Measurements from ENCODE around the gene MKRN1.
"Not testable (repeated sequence)": the region's sequence is repeated elsewhere in the genome, so short reads cannot be mapped to it uniquely, and the experiment has no call there.

MKRN1 gene

GRCh38 chr7:140484479-140484878 is 5.2 kb upstream of the MKRN1 start:
- no peak for DNase-seq

- no peak for DNase-seq
Observed at GRCh38 chr7:140479739-140480084, 407 bp upstream of the MKRN1 start.

GRCh38 chr7:140478246-140479061 is 851 bp downstream of the MKRN1 start:
- DNase-seq: peak; percentile 25

- DNase-seq: no peak
Observed at GRCh38 chr7:140476698-140477261, 2.5 kb downstream of the MKRN1 start.

GRCh38 chr7:140475747-140476333 is 3.5 kb downstream of the MKRN1 start:
- DNase-seq: peak; percentile 22

GRCh38 chr7:140463111-140463510 is 16.2 kb downstream of the MKRN1 start:
- no peak for DNase-seq

- DNase-seq: no peak
Observed at GRCh38 chr7:140458916-140459315, 20.4 kb downstream of the MKRN1 start.

DNA sequence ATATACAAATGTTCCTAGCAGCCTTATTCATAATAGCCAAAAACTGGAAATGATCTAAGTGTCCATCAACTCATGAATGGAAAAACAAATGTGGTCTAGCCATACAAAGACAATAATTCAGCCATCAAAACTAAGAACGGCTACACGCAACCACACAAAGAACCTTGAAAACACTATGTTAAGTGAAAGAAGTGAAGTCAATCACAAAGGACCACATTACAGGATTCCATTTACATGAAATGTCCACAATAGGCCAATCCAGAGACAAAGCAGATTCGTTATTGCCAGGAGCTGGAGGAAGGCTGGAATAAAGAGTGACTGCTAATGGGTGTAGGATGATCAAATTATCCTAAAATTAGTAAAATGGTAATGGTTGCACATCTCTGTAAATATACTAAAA is 21.1 kb downstream of the MKRN1 start:
- DNase-seq: no peak

DNA sequence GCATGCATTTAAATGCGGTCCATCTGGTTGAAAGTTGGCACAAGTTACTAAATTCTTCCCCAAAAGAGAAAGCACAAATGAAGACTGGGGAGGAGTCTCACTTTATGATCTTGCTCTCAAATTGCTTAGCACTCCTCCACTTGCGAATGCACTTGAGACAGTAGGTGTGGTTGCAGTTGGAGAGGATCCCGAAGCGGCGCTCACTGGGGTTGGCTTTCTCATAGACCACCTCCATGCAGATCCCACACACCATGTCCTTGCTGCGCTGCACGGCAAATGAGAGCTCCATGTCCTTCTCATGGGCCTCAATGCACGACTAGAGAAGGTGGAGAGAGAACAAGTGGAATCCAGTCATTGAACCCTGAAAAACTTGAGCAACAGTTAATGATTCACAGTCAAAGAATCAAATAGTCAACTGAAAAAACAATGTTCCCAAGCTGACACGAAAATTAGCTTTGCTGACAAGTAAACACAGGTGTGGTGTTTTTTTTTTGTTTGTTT is 22.7 kb downstream of the MKRN1 start:
- no peak for DNase-seq

GRCh38 chr7:140455743-140456142 is 23.6 kb downstream of the MKRN1 start:
- DNase-seq: no peak

- no peak for DNase-seq
Observed at GRCh38 chr7:140454657-140455015, 24.7 kb downstream of the MKRN1 start.

- not testable (repeated sequence) for DNase-seq
Observed at GRCh38 chr7:140453785-140454656, 25.3 kb downstream of the MKRN1 start.

GRCh38 chr7:140453273-140453672 is 26.0 kb downstream of the MKRN1 start:
- DNase-seq: no peak

DNA sequence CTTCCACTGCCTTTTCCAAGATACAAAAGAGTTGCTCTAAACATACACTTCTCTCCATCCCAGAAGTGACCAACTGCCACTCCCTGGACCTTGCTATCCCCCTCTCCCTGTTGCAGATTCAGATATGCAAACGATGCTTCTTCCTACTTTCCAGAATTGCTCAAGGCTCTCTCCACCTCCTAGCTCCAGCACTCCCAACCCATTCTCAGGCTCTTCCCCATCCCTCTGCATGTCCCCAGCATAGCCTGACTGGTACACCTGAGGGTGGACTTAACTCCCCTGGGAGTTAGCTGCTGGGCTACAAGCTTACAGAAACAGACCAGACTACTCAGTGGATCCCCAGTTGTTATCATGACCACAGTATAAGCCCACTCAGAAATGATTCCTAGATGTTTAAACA is 27.6 kb downstream of the MKRN1 start:
- DNase-seq: no peak

DNA sequence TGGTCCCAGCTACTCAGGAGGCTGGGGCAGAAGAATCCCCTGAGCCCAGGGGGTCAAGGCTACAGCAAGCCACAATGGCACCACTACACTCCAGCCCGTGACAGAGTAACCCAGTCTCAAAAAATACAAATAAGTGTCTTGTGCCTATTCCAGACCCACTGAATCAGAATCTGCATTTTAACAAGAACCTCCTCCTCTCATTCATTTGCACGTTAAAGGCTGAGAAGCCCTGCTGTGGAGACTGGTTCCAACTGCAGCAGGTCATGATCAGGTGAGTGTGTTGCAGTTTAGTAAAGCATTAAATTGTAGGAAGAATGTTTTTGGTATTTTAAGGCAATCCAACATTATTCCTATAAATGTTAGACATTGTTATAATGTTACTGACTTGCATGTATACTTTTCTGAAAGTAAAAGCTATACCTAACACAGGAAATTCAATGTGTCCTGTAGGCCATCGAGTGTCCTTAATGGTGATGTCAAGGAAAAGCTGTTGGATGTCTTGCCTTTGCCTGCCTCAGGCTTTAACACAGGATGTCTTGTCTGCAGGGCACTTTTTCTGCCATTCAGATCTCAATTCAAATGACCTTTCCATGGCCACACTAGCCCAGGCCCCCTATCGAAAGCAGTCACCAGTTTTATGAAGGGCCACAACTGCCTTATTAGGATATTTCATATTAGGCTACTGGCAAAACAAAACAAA is 30.4 kb downstream of the MKRN1 start:
- DNase-seq: no peak

DNA sequence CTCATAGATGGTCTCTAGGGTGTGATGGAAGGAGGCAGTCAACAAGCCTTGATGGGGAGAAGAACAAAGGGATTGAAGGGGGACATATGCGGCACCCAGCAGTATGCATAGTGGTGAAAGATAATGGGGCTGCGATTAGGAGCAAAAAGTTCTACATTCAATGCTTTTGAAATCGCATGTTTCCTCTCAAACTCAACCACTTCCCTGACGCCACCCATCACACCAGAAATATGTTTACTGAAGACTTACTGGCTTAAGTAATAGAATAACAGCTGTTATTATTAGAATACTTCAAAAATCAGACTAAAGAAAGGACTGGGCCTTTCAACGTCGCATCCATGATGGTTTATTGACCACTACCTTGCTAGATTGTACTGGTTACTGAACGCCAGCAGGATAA is 31.5 kb downstream of the MKRN1 start:
- no peak for DNase-seq

DNA sequence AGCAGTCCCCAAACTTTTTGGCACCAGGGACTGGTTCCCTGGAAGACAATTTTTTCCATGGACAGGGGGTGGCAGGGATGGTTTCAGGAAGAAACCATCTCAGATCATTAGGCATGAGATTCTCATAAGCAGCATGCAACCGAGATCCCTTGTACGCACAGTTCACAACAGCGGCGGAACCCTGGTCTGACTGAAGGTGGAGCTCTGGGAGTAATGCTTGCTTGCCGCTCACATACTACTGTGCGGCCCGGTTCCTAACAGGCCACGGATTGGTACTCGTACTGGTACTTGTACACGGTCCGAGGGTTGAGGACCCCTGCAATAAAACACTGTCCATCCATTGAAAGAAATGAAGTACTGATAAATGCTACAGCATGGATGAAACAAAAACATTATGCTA is 32.8 kb downstream of the MKRN1 start:
- DNase-seq: no peak

DNA sequence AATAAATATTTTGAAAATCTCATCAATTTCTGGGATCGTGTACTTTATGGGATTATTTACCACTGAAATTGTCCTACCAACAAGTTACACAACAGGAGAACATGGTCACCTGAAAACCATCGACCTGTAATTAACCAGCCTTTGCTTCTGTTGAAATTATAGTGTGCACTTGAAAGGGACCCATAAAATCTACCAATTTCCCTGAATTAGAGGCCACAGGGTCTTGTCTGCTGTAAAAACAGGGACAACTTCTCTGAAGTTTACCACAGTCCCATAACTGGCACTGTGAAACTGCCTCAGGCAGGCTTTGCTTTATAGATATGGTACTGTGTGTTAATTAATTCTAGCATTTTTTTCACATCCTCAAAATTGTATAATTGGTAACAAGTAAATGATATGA is 37.8 kb downstream of the MKRN1 start:
- no peak for DNase-seq

- DNase-seq: no peak
Observed at GRCh38 chr7:140440593-140440992, 38.7 kb downstream of the MKRN1 start.

DNA sequence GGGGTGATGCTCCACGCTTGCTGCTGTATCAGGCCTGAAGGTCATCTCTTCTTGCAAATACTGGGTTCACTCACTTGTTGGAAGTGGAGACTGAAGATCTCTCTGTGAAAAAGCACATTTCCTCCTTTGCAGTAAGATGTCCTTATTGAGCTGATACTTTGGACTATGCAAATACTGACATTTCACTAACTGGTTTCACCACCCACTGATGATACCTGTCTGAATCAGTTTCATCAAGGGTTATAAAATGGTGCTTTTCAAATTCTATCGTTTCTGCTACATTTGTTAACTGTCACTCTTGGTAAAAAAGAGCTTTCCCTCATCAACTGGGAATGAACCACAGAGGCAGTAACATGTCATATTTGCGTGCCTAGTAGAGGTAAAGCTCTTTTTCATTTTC is 39.9 kb downstream of the MKRN1 start:
- DNase-seq: no peak

DNA sequence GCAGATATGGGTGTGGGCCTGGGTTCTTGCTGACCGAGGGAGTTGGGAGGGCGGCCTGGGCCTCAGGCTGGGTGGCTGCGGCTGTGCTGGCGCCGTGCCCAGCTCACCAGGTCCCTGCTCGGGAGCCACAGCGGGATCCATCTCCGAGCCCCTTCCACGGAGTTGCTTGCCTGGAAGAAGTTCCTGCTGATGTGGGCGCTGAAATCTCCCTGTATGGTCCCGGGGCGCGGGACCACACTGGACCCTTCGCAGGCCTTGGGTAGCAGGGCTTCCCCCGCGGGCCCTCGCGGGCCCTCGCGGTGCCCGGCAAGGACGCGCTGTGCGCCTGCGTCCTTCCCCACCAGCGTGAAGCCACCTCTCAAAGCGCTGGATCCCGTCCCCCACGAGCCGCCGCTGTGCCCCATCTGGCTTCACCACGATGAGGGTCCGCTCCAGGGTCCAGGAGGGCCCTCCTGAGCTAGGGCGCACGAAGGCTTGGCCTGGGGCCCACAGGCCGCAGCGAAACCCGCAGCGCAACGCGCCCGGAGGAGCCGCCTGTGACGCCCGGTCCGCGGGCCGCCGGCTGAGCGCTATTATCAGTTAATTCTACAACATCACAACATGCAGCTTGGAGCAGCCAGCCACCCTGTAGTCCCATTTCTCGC is 43.9 kb downstream of the MKRN1 start:
- no peak for DNase-seq

DNA sequence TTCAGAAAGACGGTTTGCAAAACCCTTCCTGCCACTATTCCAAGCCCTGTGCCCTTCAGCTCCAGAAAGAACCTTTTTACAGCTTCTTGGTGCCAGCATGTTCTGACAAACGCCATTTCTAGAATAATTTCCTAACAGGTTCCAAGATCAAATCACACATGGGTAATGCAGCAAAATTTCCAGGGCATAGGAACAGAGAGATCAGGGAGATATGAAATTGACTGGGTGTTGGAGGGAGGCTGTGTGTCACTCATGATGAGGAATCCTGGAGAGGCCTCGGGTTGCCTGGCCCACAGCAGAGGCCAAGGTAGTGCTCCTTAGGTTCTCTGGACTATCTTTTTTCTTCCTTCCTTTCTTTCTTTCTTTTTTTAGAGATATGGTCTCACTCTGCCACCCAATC is 45.9 kb downstream of the MKRN1 start:
- no peak for DNase-seq
